Umbilical cord (tissue), 1 donor: ENCODE measurements around the gene RFK. TPM values are rescaled to one million over a fixed set of nuclear protein-coding genes. Genes with fewer than 3 reads are reported as not detected.

Experiments
- total RNA-seq: library from RNA; depleted of rRNA; stranded (reverse); fragments of >200 nt; gene quantifications from one replicate; pipeline ENCODE4 v1.2.3, GENCODE V29; 2014; ENCODE audit warnings: low replicate concordance; ENCODE audit not compliant: insufficient read depth

RFK gene
- total RNA-seq, 1 donor from 2014 or later = 14.7 TPM

Other genes starting within 250 kb of the RFK start
- gene GCNT1, start 64.8 kb upstream of the RFK start, total RNA-seq = 36.4 TPM